Activated T-cell treated with anti-CD3 and anti-CD28 coated beads, Interleukin-2, amount 50 U/mL, for 72 hours (primary cell): ENCODE measurements around the gene CDK17. TPM values are rescaled to one million over a fixed set of nuclear protein-coding genes. Genes with fewer than 3 reads are reported as not detected.

Experiments used
- total RNA-seq, 2 donors: library from RNA; stranded (reverse); gene quantifications; one replicate each; pipeline ENCODE4 v1.2.3, GENCODE V29; 2022

The CDK17 gene
- total RNA-seq, 2 donors from 2014 or later = 54.4 to 61.9 TPM

Other genes starting within 250 kb of the CDK17 start
- 10 to 100 TPM; 31.2 to 34.9 TPM for gene ELK3, start 206.1 kb downstream of the CDK17 start, total RNA-seq
- gene CFAP54, start 89.1 kb upstream of the CDK17 start, total RNA-seq = under 1 TPM; 0.24 to 0.67 TPM